OCI-LY1 (cell line): ENCODE data around the gene VENTX.

Experiments
- H2AFZ ChIP-seq: fragments of 200-600 bp; sonication (generic), shearing (Covaris generic); 2 replicates; pipeline ENCODE4 v1.6.0; 2014; ENCODE audit warnings: antibody characterized with exemption, mild to moderate bottlenecking, low read length
- H3F3A ChIP-seq: fragments of 200-600 bp; sonication (generic), shearing (Covaris generic); 2 replicates; pipeline ENCODE4 v1.6.0; 2014; ENCODE audit warnings: mild to moderate bottlenecking, antibody characterized with exemption, low read length, moderate library complexity; ENCODE audit not compliant: insufficient read depth
- H3K27ac ChIP-seq: fragments of 200-600 bp; sonication (generic); 2 replicates; pipeline ENCODE4 v1.5.1; 2014; ENCODE audit warnings: low read length, mixed run types, mild to moderate bottlenecking, low read depth; ENCODE audit not compliant: poor library complexity, severe bottlenecking
- H3K27me3 ChIP-seq: fragments of 200-600 bp; sonication (generic); 2 replicates; pipeline ENCODE4 v1.6.0; 2014; ENCODE audit warnings: antibody characterized with exemption, mild to moderate bottlenecking, low read length, moderate library complexity; ENCODE audit not compliant: insufficient read depth
- H3K36me3 ChIP-seq: fragments of 200-600 bp; sonication (generic); 2 replicates; pipeline ENCODE4 v1.6.1; 2014; ENCODE audit warnings: mild to moderate bottlenecking, antibody characterized with exemption, low read length, moderate library complexity, mixed read lengths; ENCODE audit not compliant: insufficient read depth
- H3K4me1 ChIP-seq: fragments of 200-600 bp; sonication (generic); 2 replicates; pipeline ENCODE4 v1.5.1; 2014; ENCODE audit warnings: mild to moderate bottlenecking, low read length, moderate library complexity; ENCODE audit not compliant: insufficient read depth, severe bottlenecking
- H3K4me2 ChIP-seq: fragments of 200-600 bp; sonication (generic), shearing (Covaris generic); 2 replicates; pipeline ENCODE4 v1.6.1; 2014; ENCODE audit warnings: low read length
- H3K4me3 ChIP-seq: fragments of 200-600 bp; sonication (generic); 2 replicates; pipeline ENCODE4 v1.5.1; 2014; ENCODE audit warnings: low read length, low read depth, mild to moderate bottlenecking, mixed read lengths; ENCODE audit not compliant: poor library complexity, severe bottlenecking
- H3K79me2 ChIP-seq: fragments of 200-600 bp; shearing (Covaris generic); 2 replicates; pipeline ENCODE4 v1.6.1; 2016; ENCODE audit warnings: mixed run types, low read length, mixed read lengths; ENCODE audit not compliant: insufficient read depth
- H3K9ac ChIP-seq: fragments of 200-600 bp; sonication (generic), shearing (Covaris generic); 2 replicates; pipeline ENCODE4 v1.6.1; 2014; ENCODE audit warnings: mild to moderate bottlenecking, low read length, mixed read lengths
- H3K9me2 ChIP-seq: fragments of 200-600 bp; sonication (generic), shearing (Covaris generic); 2 replicates; pipeline ENCODE4 v1.6.1; 2014; ENCODE audit warnings: low read depth, mild to moderate bottlenecking, low read length, mixed read lengths
- H3K9me3 ChIP-seq: fragments of 200-600 bp; shearing (Covaris generic); 2 replicates; pipeline ENCODE4 v1.6.1; 2014; ENCODE audit warnings: low read length, mixed read lengths
- H4K20me1 ChIP-seq: fragments of 200-600 bp; sonication (generic), shearing (Covaris generic); 2 replicates; pipeline ENCODE4 v1.6.0; 2016; ENCODE audit warnings: mild to moderate bottlenecking, low read length; ENCODE audit not compliant: insufficient read depth
- CTCF ChIP-seq: fragments of 200-600 bp; sonication (generic), shearing (Covaris generic); IDR thresholded peaks from 2 replicates; pipeline ENCODE4 v1.5.1; 2017; ENCODE audit warnings: mild to moderate bottlenecking, antibody characterized with exemption, low read length, moderate library complexity, mixed read lengths
- EZH2 ChIP-seq: fragments of 200-600 bp; sonication (generic), shearing (Covaris generic); IDR thresholded peaks from 2 replicates; pipeline ENCODE4 v1.8.0; 2017; ENCODE audit warnings: borderline replicate concordance, mixed run types, mild to moderate bottlenecking, antibody characterized with exemption, low read length, moderate library complexity, mixed read lengths

Gene VENTX

DNA sequence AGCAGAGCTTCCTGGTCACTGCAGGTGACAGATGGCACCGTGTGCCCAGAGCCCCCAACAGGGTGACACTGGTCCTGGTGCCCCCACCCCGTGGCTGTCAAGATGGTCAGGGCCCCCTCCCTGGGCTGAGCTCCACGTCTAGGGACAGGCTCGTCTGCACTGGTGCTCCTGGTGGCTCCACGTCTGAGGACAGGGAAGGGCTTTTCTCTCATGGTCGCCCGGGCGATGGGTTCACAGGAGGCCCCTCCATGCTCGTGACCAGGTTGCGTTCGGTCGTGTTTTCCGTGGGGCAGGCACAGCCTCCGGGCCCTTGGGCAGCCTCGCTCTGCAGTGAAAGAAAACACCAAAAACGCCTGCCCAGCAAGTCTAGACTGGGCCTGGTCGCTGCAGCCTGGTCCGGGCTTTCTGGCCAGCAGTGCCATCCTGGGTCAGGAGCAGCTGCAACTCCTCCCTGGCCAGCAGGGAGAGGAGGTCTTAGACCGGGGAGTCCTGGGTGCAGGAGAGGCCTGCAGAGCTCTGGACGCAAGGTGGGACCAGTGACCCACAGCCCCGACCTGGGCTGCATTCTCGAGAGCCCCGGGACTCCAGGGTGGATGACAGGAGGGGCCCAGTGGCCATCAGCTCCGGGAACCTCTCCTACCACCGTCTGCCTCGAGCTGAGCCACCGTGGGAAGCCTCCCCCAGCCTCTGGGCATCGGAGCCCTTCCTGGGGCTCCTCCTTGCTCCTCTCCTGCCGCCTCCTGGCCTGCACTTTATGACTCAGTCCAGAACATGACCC, 35.5 kb upstream of the VENTX start:
- H3K4me2 ChIP-seq = no peak overlapping the region
- no peak overlapping the region for H3K9ac ChIP-seq
- no peaks in the 10 kb centered on the region for H3F3A ChIP-seq
- H3K4me1 ChIP-seq = no peaks in the 10 kb centered on the region
- H3K79me2 ChIP-seq = no peaks in the 10 kb centered on the region
- H3K36me3 ChIP-seq = no peaks in the 10 kb centered on the region
- H4K20me1 ChIP-seq = no peaks in the 10 kb centered on the region
- no peak for TF ChIP-seq EZH2
- TF ChIP-seq CTCF = no peak
- H3K9me3 ChIP-seq = no peaks in the 10 kb centered on the region
- no peak overlapping the region for H3K27ac ChIP-seq
- no peaks in the 10 kb centered on the region for H3K9me2 ChIP-seq
- H3K27me3 ChIP-seq = no peaks in the 10 kb centered on the region
- no peak overlapping the region for H3K4me3 ChIP-seq
- no peak overlapping the region for H2AFZ ChIP-seq

DNA sequence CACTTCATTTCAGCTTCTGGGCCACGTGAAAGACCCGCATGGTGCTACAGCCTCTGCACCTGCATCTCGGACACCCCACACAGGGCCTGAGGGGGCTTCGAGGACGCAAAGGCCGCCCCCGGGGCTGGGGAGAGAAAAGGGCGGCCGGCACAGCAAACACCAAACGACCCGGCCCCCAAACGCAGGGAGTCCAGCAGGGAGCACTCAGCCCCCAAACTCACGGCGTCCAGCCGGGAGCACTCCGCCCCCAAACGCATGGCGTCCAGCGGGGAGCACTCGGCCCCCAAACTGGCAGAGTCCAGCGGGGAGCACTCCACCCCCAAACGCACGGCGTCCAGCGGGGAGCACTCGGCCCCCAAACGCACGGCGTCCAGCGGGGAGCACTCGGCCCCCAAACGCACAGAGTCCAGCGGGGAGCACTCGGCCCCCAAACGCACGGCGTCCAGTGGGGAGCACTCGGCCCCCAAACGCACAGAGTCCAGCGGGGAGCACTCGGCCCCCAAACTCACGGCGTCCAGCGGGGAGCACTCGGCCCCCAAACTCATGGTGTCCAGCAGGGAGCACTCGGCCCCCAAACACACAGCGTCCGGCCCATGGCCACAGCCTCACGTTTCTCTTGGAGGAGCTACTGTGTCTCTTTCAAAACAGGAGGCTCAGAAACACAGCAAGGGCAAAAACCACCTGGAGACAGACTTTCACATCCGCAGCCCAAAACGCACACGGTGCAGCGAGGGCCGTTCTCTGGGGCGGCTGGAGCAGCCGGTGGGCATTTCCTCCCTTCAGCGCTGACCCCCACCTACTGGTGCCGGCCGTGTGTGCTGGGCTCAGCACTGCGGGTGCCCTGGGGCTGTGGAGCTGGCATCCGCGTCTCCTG, 34.6 kb upstream of the VENTX start:
- TF ChIP-seq CTCF (no peak), EZH2 (no peak)
- Histone ChIP-seq H3K4me2 (no peak overlapping the region), H3F3A (no peaks in the 10 kb centered on the region), H3K79me2 (no peaks in the 10 kb centered on the region), H3K27ac (no peak overlapping the region), H3K36me3 (no peaks in the 10 kb centered on the region), H2AFZ (no peak overlapping the region), H3K9ac (no peak overlapping the region), H3K9me2 (no peaks in the 10 kb centered on the region), H3K9me3 (no peaks in the 10 kb centered on the region), H4K20me1 (no peaks in the 10 kb centered on the region), H3K27me3 (no peaks in the 10 kb centered on the region), H3K4me3 (no peak overlapping the region), H3K4me1 (no peaks in the 10 kb centered on the region)

DNA sequence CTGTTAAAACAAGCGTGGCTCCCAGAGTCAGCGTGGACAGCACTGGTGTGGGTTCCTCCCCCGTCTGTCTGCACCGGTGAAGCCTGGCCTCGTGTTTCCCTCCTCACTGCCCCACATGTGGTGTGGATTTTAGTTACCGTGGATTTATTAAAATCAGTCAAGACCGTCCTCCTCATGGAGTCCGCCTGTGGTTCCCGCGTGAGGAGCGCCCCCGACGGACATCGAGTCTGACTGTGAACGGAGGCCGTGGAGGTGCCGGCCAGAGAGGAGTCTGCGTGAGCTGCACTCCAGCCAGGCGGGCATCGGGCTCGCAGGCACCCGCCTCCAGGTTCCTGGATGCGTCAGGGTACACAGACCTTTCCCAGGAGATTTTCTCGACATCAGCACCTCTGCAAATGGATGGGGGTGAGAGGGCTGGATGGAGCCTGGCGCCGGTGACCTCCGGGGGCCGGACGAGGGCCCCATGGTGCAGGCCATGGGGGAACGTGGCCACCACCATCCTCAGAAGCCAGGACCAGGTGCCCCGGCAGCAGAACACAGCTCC, 33.9 kb upstream of the VENTX start:
- no peak overlapping the region for H3K27ac ChIP-seq
- H3F3A ChIP-seq = no peaks in the 10 kb centered on the region
- TF ChIP-seq CTCF = no peak

More for the DNA sequence above, 33.9 kb upstream of the VENTX start:
- Histone ChIP-seq H3K36me3 (no peaks in the 10 kb centered on the region), H3K27me3 (no peaks in the 10 kb centered on the region), H3K4me1 (no peaks in the 10 kb centered on the region), H3K9me3 (no peaks in the 10 kb centered on the region), H3K9ac (no peak overlapping the region), H4K20me1 (no peaks in the 10 kb centered on the region), H3K79me2 (no peaks in the 10 kb centered on the region), H3K9me2 (no peaks in the 10 kb centered on the region), H2AFZ (no peak overlapping the region), H3K4me2 (no peak overlapping the region), H3K4me3 (no peak overlapping the region)
